Endothelial cell of umbilical vein (primary cell): ENCODE results near the gene NPM1. TPM values are rescaled to one million over a fixed set of nuclear protein-coding genes. Genes with fewer than 3 reads are reported as not detected.

Source experiments
- BruUV-seq: library from RNA; stranded (reverse); fragments of 400-500 nt; replicated peaks from 2 replicates; lab custom pipeline; 2021; lab: Mats Ljungman, UMichigan
- CTCF ChIA-PET: fragments of 300-600, 350-600 bp; sonication (Branson Sonifier 250); formaldehyde crosslinking; loops from one replicate; lab custom pipeline; 2021; ENCODE audit warnings: antibody characterized with exemption, inconsistent platforms; lab: Charles Lee
- POLR2A ChIA-PET: fragments of 300-600, 350-600 bp; sonication (Branson Sonifier 250); formaldehyde crosslinking; loops from one replicate; lab custom pipeline; 2021; ENCODE audit warnings: antibody characterized with exemption, inconsistent platforms; lab: Charles Lee
- DNase-seq: peaks from one replicate; pipeline ENCODE4 v3.0.0-alpha.2; 2011; ENCODE audit warnings: low read depth, low spot score
- FAIRE-seq: peaks from 2 replicates; lab custom pipeline; 2011; peaks lifted over from hg19 to GRCh38; lab: Jason Lieb, UNC
- H2AFZ ChIP-seq: 2 replicates; pipeline ENCODE4 v1.6.0; 2012; ENCODE audit warnings: low read depth, low read length, control low read depth, inconsistent platforms
- H3K27ac ChIP-seq: 2 replicates; pipeline ENCODE4 v1.5.1; 2011; ENCODE audit warnings: low read depth, mild to moderate bottlenecking, control low read depth, low read length, moderate library complexity; ENCODE audit not compliant: insufficient read depth
- H3K27me3 ChIP-seq, 2 experiments: 2 replicates each; pipeline versions ENCODE4 v1.6.0 to v1.6.1; 2011; ENCODE audit warnings: low read length in 2 of 2, mixed read lengths in 1 of 2; ENCODE audit not compliant: control insufficient read depth in 2 of 2, insufficient read depth in 2 of 2
- H3K36me3 ChIP-seq, 2 experiments: 2 replicates in 1 of 2; 3 replicates in 1 of 2; pipeline ENCODE4 v1.5.1; 2011; ENCODE audit warnings: low read length in 2 of 2, mild to moderate bottlenecking in 1 of 2, moderate library complexity in 1 of 2; ENCODE audit not compliant: control insufficient read depth in 2 of 2, insufficient read depth in 2 of 2; ENCODE audit errors: extremely low read depth in 1 of 2
- H3K4me1 ChIP-seq: 3 replicates; pipeline ENCODE4 v1.5.1; 2011; ENCODE audit warnings: mild to moderate bottlenecking, low read length; ENCODE audit not compliant: control insufficient read depth, insufficient read depth; ENCODE audit errors: extremely low read depth
- H3K4me2 ChIP-seq: 2 replicates; pipeline ENCODE4 v1.6.1; 2011; ENCODE audit warnings: low read length, control low read depth, mixed read lengths; ENCODE audit not compliant: insufficient read depth
- H3K4me3 ChIP-seq, 3 experiments: fragments of 200-600 bp in 1 of 3; sonication (generic), shearing (Covaris generic) in 1 of 3; replicated peaks in 1 of 3; 2 replicates each; pipeline ENCODE4 v1.5.1; 2011 to 2016; ENCODE audit warnings: control low read depth in 3 of 3, low read length in 3 of 3, mild to moderate bottlenecking in 2 of 3, inconsistent platforms in 1 of 3, low read depth in 1 of 3, moderate library complexity in 1 of 3; ENCODE audit not compliant: insufficient read depth in 1 of 3
- H3K79me2 ChIP-seq: 2 replicates; pipeline ENCODE4 v1.6.0; 2012; ENCODE audit warnings: low read length, inconsistent platforms; ENCODE audit not compliant: control insufficient read depth, insufficient read depth
- H3K9ac ChIP-seq: replicated peaks from 2 replicates; pipeline ENCODE3; 2011; ENCODE audit warnings: low read length, control low read depth; ENCODE audit not compliant: insufficient read depth; ENCODE audit errors: extremely low read depth
- H3K9me1 ChIP-seq: replicated peaks from 3 replicates; pipeline ENCODE4 v1.6.0; 2011; ENCODE audit warnings: mild to moderate bottlenecking, low read length; ENCODE audit not compliant: control insufficient read depth, insufficient read depth; ENCODE audit errors: extremely low read depth
- H3K9me3 ChIP-seq: replicated peaks from 2 replicates; pipeline ENCODE4 v1.5.1; 2012; ENCODE audit warnings: low read length, inconsistent platforms; ENCODE audit not compliant: control insufficient read depth, insufficient read depth
- H4K20me1 ChIP-seq: replicated peaks from 2 replicates; pipeline ENCODE3; 2011; ENCODE audit warnings: mild to moderate bottlenecking, low read length; ENCODE audit not compliant: control insufficient read depth, insufficient read depth; ENCODE audit errors: extremely low read depth
- FOS ChIP-seq: IDR thresholded peaks from 2 replicates; pipeline ENCODE4 v1.6.1; 2011; ENCODE audit warnings: mild to moderate bottlenecking, low read length, moderate library complexity, borderline replicate concordance; ENCODE audit not compliant: insufficient read depth
- GATA2 ChIP-seq: IDR thresholded peaks from 2 replicates; pipeline ENCODE4 v1.7.0; 2011; ENCODE audit warnings: low read depth, mild to moderate bottlenecking, moderate library complexity, mixed read lengths, low read length; ENCODE audit not compliant: insufficient read length, insufficient read depth
- dilution Hi-C: fragments of 300-500 bp; cut with MboI; formaldehyde crosslinking; loops from one replicate; pipeline ENCODE4 v1.15.0; 2019; ENCODE audit warnings: low sequenced_read_pairs; ENCODE audit not compliant: extremely low pct_ligation_motif_present
- intact Hi-C: fragments of 100-400 bp; cut with micrococcal nuclease; formaldehyde crosslinking; loops from one replicate; pipeline ENCODE4 v1.10.0; 2022
- polyA plus RNA-seq, 4 experiments: library from polyadenylated mRNA; depleted of rRNA in 3 of 4; stranded (reverse) in 3 of 4; unstranded in 1 of 4; fragments of >200 nt; gene quantifications; 2 replicates each; pipeline versions ENCODE4 v1.2.1 to v1.2.3, GENCODE V29; 2011 to 2012; ENCODE audit warnings: missing spikeins in 1 of 4
- total RNA-seq: library from RNA; stranded (reverse); gene quantifications from 2 replicates; pipeline ENCODE4 v1.2.3, GENCODE V29; 2021
- TF ChIP-seq, protein P1 (sequence below): IDR thresholded peaks from 2 replicates; pipeline ENCODE4 v1.6.1; 2011; ENCODE audit not compliant: insufficient read depth, insufficient read length
- TF ChIP-seq, protein P2 (sequence below), 2 donors: IDR thresholded peaks; 1 replicate in 1 of 2; 2 replicates in 1 of 2; pipeline ENCODE4 v1.5.1; 2011; ENCODE audit warnings: low read length in 2 of 2, mild to moderate bottlenecking in 2 of 2, moderate library complexity in 2 of 2, control low read depth in 1 of 2, inconsistent platforms in 1 of 2, low read depth in 1 of 2; ENCODE audit not compliant: insufficient read depth in 1 of 2; ENCODE audit errors: extremely low read depth in 1 of 2

Gene NPM1
- total and polyA plus RNA-seq, 2 donors (not counting 3 experiments of a cell fraction or from before 2014, with no cell fraction given) = 618 to 1,695 TPM

DNA sequence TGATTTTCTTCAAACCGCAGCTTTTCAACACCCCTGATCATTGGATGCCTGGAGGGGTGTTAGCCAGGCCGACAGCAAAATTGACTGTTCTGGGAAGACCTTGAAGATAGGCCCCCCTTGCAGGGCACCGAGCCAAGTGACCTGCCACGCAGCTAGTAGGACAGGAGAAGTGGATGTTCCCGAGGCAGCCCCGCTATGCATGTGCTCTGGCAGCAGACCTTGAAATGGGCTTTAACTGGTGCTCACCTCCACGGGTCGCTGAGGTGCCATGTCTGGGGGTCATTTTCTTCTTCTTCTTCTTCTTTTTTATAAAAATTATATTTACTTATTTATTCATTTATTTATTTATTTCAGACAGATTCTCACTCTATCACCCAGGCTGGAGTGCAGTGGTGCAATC, 44.4 kb downstream of the NPM1 start:
- Histone ChIP-seq H3K27ac (no peak overlapping the region), H3K4me1 (no peaks in the 10 kb centered on the region), H3K4me3 (no peak overlapping the region), H3K4me2 (no peak overlapping the region), H2AFZ (no peak overlapping the region), H3K9ac (no peak overlapping the region), H3K27me3 (no peaks in the 10 kb centered on the region), H3K9me3 (no peaks in the 10 kb centered on the region), H4K20me1 (no peaks in the 10 kb centered on the region), H3K79me2 (no peaks in the 10 kb centered on the region), H3K36me3 (no peaks in the 10 kb centered on the region), H3K9me1 (no peaks in the 10 kb centered on the region)
- dilution Hi-C loops = no loop called here
- TF ChIP-seq, protein P1, sequence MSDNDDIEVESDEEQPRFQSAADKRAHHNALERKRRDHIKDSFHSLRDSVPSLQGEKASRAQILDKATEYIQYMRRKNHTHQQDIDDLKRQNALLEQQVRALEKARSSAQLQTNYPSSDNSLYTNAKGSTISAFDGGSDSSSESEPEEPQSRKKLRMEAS = no peak
- TF ChIP-seq GATA2 = no peak
- TF ChIP-seq FOS = no peak
- TF ChIP-seq, protein P2, sequence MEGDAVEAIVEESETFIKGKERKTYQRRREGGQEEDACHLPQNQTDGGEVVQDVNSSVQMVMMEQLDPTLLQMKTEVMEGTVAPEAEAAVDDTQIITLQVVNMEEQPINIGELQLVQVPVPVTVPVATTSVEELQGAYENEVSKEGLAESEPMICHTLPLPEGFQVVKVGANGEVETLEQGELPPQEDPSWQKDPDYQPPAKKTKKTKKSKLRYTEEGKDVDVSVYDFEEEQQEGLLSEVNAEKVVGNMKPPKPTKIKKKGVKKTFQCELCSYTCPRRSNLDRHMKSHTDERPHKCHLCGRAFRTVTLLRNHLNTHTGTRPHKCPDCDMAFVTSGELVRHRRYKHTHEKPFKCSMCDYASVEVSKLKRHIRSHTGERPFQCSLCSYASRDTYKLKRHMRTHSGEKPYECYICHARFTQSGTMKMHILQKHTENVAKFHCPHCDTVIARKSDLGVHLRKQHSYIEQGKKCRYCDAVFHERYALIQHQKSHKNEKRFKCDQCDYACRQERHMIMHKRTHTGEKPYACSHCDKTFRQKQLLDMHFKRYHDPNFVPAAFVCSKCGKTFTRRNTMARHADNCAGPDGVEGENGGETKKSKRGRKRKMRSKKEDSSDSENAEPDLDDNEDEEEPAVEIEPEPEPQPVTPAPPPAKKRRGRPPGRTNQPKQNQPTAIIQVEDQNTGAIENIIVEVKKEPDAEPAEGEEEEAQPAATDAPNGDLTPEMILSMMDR (IDR thresholded peaks at IDR 0.05; ENCODE audit: extremely low read depth in 1 of 2, insufficient read depth in 1 of 2, low read depth in 1 of 2, low read length in 2 of 2) = no peak
- DNase-seq (no peak), FAIRE-seq (no peak)
- ChIA-PET POLR2A (no interaction called here), CTCF (no interaction called here)
- no TSS peak for BruUV-seq
- intact Hi-C loops = no loop called here
